Sciatic nerve (tissue), 2 donors: ENCODE data around the gene TRPM4. TPM values are rescaled to one million over a fixed set of nuclear protein-coding genes. Genes with fewer than 3 reads are reported as not detected.
"Not testable (repeated sequence)": the region's sequence is repeated elsewhere in the genome, so short reads cannot be mapped to it uniquely, and the experiment has no call there.

Experiments
- ATAC-seq: fragments of 200-7000 bp; cut with Tn5 transposase; one replicate; pipeline ENCODE4 v1.9.1; 2020; ENCODE audit warnings: mild to moderate bottlenecking, moderate library complexity
- DNase-seq: peaks from one replicate; pipeline ENCODE4 v3.0.0-alpha.2; 2020; ENCODE audit warnings: low spot score
- intact Hi-C: fragments of 100-400 bp; cut with DNase I; formaldehyde crosslinking; loops from one replicate; pipeline ENCODE4 v1.14.2; 2022
- total RNA-seq: library from RNA; stranded (reverse); fragmentation: NEBNext Ultra II Directional; extraction: Animal tissue kit (Norgen Biotek cat#: 25700); gene quantifications from one replicate; pipeline ENCODE4 v1.2.1, GENCODE V29; 2021
- donor health status: DM: no; HTN: no; CAD: no.
- donor health status: DM: no; HTN: no; CAD: no.

The TRPM4 gene
- total RNA-seq, 1 donor from 2014 or later: 32.5 TPM

- no peak for DNase-seq
- intact Hi-C loops: no loop called here
- no peak for ATAC-seq
These were observed 10.3 kb downstream of the TRPM4 start for GRCh38 chr19:49167857-49168409.

DNA sequence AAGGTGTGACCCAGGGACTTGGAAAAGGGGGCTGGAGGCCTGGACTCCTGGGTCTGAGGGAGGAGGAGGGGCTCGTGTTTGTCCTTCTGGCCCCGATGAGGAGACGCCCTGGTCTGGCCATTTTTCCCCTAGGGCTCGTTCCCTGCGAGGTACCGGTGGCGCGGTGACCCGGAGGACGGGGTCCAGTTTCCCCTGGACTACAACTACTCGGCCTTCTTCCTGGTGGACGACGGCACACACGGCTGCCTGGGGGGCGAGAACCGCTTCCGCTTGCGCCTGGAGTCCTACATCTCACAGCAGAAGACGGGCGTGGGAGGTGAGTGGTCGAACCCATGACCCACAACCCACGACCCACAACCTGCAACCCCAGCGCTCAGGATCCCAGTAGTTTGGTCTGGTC is 10.8 kb downstream of the TRPM4 start:
- intact Hi-C loops: no loop called here
- no peak for ATAC-seq
- no peak for DNase-seq

DNA sequence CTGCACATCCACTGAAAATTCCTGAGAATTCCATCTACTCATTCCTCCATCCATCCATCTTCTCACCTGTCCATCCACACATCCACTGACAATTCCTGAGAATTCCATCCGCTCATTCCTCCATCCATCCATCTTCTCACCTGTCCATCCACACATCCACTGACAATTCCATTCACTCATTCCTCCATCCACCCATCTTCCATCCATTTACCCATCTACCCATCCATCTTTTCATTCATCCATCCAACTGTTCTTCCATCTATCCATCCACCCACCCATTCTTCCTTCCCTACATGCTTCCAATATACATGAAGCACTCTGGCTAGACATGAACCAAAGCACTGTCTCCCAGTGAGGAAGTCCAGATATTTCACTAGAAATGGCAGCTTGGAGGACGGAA is 15.6 kb downstream of the TRPM4 start:
- DNase-seq (no peak), ATAC-seq (no peak)
- intact Hi-C loops: no loop called here

GRCh38 chr19:49180659-49181058 is 23.1 kb downstream of the TRPM4 start:
- ATAC-seq: no peak
- DNase-seq: no peak
- intact Hi-C loops: no loop called here

DNA sequence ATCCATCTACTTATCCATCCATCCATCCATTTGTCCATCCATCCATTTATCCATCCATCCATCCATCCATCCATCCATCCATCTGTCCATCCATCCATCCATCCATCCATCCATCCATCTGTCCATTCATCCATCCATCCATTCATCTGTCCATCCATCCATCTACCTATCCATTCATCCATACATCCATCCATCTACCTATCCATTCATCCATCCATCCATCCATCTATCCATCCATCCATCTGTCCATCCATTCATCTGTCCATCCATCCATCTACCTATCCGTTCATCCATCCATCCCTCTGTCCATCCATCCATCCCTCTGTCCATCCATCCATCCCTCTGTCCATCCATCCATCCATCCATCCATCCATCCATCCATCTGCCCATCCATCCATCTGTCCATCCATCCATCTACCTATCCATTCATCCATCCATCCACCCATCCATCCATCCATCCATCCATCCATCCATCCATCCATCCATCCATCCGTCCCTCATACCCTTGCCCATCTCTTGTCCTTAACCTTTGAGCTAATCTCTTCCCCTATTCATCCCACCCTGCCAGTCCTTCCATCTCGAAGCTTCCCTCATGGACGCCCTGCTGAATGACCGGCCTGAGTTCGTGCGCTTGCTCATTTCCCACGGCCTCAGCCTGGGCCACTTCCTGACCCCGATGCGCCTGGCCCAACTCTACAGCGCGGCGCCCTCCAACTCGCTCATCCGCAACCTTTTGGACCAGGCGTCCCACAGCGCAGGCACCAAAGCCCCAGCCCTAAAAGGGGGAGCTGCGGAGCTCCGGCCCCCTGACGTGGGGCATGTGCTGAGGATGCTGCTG is 24.6 kb downstream of the TRPM4 start:
- ATAC-seq, intact Hi-C loops, DNase-seq: not testable (repeated sequence)

- no peak for DNase-seq
- no peak for ATAC-seq
- intact Hi-C loops: no loop called here
These were observed 25.3 kb downstream of the TRPM4 start for GRCh38 chr19:49182848-49183375.

GRCh38 chr19:49186108-49186507 is 28.5 kb downstream of the TRPM4 start:
- intact Hi-C loops: no loop called here
- DNase-seq (no peak), ATAC-seq (no peak)

DNA sequence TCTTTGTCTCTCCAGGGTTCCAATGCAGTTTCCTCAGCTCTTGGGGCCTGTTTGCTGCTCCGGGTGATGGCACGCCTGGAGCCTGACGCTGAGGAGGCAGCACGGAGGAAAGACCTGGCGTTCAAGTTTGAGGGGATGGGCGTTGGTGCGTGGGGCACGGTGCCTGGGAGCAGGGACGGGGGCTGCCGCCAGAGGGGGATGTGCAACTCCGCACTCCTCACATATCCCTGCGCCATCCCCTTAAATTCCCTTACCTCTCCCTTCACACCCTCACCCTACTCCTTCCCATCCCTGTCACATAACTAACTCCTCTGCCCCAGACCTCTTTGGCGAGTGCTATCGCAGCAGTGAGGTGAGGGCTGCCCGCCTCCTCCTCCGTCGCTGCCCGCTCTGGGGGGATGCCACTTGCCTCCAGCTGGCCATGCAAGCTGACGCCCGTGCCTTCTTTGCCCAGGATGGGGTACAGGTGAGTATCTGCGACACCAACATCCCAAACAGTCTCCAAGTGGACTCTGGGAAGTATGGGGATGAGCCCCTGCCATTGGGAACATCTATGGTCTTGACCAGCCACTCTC is 31.1 kb downstream of the TRPM4 start:
- intact Hi-C loops: no loop called here
- DNase-seq: no peak
- no peak for ATAC-seq

GRCh38 chr19:49189259-49189658 is 31.7 kb downstream of the TRPM4 start:
- intact Hi-C loops: no loop called here
- no peak for ATAC-seq

GRCh38 chr19:49190781-49191180 is 33.2 kb downstream of the TRPM4 start:
- ATAC-seq (no peak), DNase-seq (no peak)
- intact Hi-C loops: no loop called here

More at GRCh38 chr19:49189259-49189658, 31.7 kb downstream of the TRPM4 start:
- DNase-seq: no peak

- ATAC-seq (no peak), DNase-seq (no peak)
- intact Hi-C loops: no loop called here
These were observed 36.3 kb downstream of the TRPM4 start for GRCh38 chr19:49193822-49194394.

GRCh38 chr19:49194408-49194807 is 36.8 kb downstream of the TRPM4 start:
- intact Hi-C loops: no loop called here
- DNase-seq (no peak), ATAC-seq (no peak)

DNA sequence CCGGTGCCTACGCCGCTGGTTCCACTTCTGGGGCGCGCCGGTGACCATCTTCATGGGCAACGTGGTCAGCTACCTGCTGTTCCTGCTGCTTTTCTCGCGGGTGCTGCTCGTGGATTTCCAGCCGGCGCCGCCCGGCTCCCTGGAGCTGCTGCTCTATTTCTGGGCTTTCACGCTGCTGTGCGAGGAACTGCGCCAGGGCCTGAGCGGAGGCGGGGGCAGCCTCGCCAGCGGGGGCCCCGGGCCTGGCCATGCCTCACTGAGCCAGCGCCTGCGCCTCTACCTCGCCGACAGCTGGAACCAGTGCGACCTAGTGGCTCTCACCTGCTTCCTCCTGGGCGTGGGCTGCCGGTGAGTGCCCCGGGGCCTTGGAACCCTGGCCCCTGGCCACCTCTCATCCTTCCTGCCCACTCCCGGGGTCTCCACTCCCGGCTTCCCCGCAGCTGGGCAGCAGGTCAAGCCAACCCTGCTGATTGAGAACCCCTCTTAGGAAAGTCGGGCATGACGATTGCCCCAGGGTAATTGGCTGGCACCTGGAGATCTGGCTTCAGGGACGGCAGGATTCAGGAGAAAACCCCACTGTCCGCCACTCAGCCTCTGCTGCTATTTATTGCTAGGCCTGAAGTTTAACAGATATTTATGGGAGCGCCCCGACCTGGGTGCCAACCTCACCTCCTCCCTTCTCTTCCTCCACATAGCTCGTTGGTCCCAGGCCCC is 39.1 kb downstream of the TRPM4 start:
- DNase-seq: no peak
- ATAC-seq: no peak
- intact Hi-C loops: no loop called here

GRCh38 chr19:49200238-49200862 is 42.8 kb downstream of the TRPM4 start:
- peak; percentile 30 for ATAC-seq
- intact Hi-C loops: no loop called here
- no peak for DNase-seq

DNA sequence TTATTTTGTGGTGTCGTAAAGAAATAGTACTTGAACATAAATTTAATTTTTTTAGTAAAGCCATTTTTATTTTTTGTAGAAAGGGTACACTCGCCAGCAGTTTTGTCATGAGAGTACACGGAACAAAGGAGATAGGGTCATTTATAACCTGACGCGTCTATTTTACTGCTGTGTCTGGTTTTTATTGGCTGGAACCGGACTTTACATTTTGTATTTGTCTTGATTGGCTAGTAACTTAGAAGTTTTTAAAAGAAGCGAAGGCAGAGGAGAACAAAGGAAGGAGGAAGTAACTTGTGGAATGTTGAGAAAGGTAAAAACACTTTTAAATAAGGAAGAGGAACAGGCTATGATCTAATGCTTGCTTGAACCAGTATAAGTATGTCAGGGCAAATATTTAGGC is 43.5 kb downstream of the TRPM4 start:
- DNase-seq (no peak), ATAC-seq (no peak)
- intact Hi-C loops: no loop called here

GRCh38 chr19:49205114-49205513 is 47.5 kb downstream of the TRPM4 start:
- DNase-seq (no peak), ATAC-seq (no peak)
- intact Hi-C loops: no loop called here

- ATAC-seq, intact Hi-C loops, DNase-seq: not testable (repeated sequence)
These were observed 51.9 kb downstream of the TRPM4 start for GRCh38 chr19:49209502-49209901.

GRCh38 chr19:49210108-49210900 is 52.7 kb downstream of the TRPM4 start:
- ATAC-seq (peak; percentile 91), DNase-seq (peak; percentile 83)
- intact Hi-C loops: no loop called here
